H7 (cell line): Measurements from ENCODE around the gene NDEL1. TPM values are rescaled to one million over a fixed set of nuclear protein-coding genes. Genes with fewer than 3 reads are reported as not detected.

ENCODE experiments used
- DNase-seq: peaks from one replicate; pipeline ENCODE4 v3.0.0; 2012
- H3K27me3 ChIP-seq: 2 replicates; pipeline ENCODE4 v1.6.0; 2011; ENCODE audit warnings: mild to moderate bottlenecking, low read length; ENCODE audit not compliant: control insufficient read depth, insufficient read depth
- H3K36me3 ChIP-seq: replicated peaks from 2 replicates; pipeline ENCODE4 v1.5.1; 2011; ENCODE audit warnings: low read length; ENCODE audit not compliant: control insufficient read depth, insufficient read depth
- H3K4me3 ChIP-seq: 2 replicates; pipeline ENCODE4 v1.5.1; 2011; ENCODE audit warnings: low read depth, mild to moderate bottlenecking, control low read depth, low read length, moderate library complexity; ENCODE audit not compliant: insufficient read depth
- total RNA-seq: library from RNA; depleted of rRNA; stranded (reverse); fragments of >200 nt; shearing (Covaris generic); gene quantifications from 2 replicates; pipeline ENCODE4 v1.2.3, GENCODE V29; 2014

NDEL1 gene
- total RNA-seq, 1 experiment from 2014 or later = 18.6 TPM

DNA sequence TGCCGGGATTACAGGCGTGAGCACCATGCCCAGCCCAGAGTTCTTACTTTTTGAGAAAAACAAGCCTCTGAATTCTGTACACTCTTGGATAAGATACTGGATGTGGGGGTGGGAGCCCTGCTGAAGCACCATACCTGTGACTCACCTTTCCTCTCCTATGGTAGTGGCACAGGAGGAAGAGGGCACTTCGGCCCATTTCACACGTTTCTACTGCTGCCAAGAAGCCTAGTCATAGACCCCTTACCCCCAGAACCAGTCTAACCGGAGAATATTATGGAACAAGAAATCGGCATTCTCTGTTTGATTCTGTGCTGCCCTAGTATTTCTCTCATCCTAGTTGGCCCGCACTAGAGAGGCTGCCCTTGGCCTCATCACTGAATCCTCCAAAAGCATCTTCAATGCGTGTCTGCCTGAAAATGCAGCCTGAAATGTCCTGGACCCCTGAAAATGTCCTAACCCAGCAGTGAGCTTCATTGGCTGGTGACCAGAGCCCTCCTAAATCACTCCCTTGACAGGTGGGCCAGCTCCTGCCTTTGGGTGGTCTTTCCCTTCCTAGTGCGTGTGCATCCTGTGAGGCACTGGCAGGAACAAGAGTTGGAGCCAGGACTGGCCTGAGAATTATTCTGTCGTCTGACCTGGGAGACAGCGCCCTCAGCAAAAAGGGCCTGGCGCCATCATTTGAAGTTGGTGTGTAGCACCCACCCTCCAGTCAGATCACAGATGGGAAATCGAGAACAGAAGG lies 37.9 kb downstream of the NDEL1 start:
- Histone ChIP-seq H3K36me3 (peaks cover 37% of the 10 kb centered on the region), H3K4me3 (no peak overlapping the region), H3K27me3 (no peaks in the 10 kb centered on the region)
- DNase-seq = peak; percentile 17

DNA sequence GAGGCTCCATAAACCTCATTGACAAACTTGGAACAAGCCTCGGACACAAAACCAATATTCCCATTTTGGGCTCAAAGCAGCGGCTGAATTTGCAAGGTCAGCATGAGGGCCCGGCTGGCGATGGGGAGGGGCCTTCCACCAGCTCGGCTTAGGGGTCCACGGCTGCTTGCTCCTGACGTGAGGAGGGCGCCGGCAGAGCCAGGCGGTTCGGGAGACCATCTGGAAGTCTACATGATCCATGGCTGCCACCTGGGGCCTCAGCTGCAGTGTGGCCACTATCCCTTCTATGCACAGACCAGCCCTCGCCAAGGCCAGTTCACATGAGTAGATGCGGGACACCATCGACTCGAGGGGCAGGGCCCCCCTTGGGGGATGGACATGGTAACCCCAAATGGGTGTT lies 39.1 kb downstream of the NDEL1 start:
- H3K36me3 ChIP-seq = peaks cover 43% of the 10 kb centered on the region

DNA sequence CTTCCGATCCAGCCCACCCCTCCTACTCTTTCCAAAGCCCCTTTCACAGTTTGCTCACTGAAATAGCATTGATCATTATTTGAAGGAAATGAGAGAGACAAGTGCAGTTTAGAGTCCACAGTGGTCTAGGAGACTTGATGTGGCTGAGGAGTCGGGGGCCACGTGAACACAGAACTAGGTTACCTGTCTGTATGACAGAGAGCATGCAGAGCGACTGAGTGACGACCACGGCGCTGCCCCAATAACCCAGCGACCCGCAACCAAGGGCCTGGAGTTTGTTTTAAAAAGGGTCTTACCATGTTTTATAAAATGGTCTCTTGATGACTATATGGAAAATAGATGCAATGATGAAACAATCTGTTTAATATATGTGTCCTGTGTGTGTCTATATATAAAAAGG lies 39.5 kb downstream of the NDEL1 start:
- no peak overlapping the region for H3K4me3 ChIP-seq
- peak; percentile 8 for DNase-seq
- no peaks in the 10 kb centered on the region for H3K27me3 ChIP-seq
- peaks cover 47% of the 10 kb centered on the region for H3K36me3 ChIP-seq

More for the DNA sequence above, 39.1 kb downstream of the NDEL1 start:
- no peak overlapping the region for H3K4me3 ChIP-seq
- H3K27me3 ChIP-seq = no peaks in the 10 kb centered on the region
- DNase-seq = peak; percentile 37

GRCh38 chr17:8475781-8476180 lies 40.1 kb downstream of the NDEL1 start:
- no peaks in the 10 kb centered on the region for H3K27me3 ChIP-seq
- H3K4me3 ChIP-seq = no peak overlapping the region
- H3K36me3 ChIP-seq = peaks cover 50% of the 10 kb centered on the region
- peak; percentile 28 for DNase-seq

GRCh38 chr17:8476741-8477140 lies 41.1 kb downstream of the NDEL1 start:
- H3K36me3 ChIP-seq = peaks cover 53% of the 10 kb centered on the region
- no peaks in the 10 kb centered on the region for H3K27me3 ChIP-seq
- DNase-seq = peak; percentile 26
- no peak overlapping the region for H3K4me3 ChIP-seq

GRCh38 chr17:8477171-8477570 lies 41.5 kb downstream of the NDEL1 start:
- Histone ChIP-seq H3K27me3 (no peaks in the 10 kb centered on the region), H3K4me3 (no peak overlapping the region), H3K36me3 (peaks cover 57% of the 10 kb centered on the region)
- peak; percentile 19 for DNase-seq

DNA sequence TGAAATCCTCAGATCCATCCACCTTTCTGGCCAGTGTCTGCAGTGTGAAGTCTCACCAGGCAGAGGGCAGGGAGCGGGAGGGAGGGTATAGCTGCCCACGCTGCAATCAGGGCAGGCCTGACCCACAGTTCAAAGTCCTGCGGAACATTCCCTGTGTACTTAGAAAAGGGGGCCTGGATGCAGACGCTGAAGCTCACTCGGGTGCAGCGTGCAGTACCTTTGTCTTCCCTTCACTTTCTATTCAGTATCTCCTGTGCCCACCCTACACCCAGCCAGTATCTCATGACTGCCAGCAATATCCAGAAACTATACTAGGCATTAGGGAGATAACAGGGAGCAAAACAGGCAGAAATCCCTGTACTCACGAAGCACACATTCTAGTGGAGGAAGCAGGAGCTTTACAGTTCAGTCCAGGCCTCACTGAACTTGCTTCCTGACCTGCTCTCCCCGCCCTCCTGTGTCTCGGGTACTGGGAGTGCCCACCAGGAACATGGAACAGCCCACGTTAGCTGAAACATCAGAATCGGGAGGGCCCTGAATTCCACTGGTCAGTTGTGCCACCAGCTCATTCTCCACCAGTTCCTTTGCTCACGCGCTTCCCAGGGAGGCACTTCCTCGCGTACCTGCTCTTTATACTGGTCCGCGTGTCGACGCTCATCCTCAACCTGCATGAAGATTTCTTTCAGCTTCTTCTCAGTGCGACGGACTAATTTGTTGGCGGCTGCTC lies 42.2 kb downstream of the NDEL1 start:
- Histone ChIP-seq H3K27me3 (no peaks in the 10 kb centered on the region), H3K36me3 (peaks cover 62% of the 10 kb centered on the region), H3K4me3 (no peak overlapping the region)
- DNase-seq = peak; percentile 26

DNA sequence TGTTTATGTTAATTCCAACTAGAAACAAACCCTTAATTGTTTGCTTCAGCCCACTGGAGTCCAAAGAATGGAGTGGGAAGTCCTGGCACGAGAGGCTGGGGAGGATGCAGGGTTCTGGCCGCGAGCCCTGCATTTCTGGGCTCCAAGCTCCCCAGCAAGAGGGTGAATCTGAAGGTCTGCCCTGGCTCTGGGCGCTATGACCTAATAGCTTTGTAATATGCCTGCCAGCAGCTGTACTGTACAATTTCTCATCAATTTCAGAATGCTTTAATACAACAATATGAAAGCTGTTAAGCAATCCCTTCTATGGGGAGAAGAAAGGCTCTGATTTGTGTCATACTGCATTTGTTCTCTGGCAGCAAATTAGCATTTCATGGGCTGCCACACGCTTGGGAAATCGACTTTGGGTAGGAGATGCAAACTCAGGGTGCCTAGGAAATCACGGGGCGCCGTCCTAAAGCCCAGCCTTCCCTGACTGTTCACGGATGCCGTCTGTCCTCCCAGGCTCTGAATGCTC lies 43.8 kb downstream of the NDEL1 start:
- peak; percentile 14 for DNase-seq
- H3K4me3 ChIP-seq = no peak overlapping the region
- no peaks in the 10 kb centered on the region for H3K27me3 ChIP-seq
- H3K36me3 ChIP-seq = peaks cover 66% of the 10 kb centered on the region

GRCh38 chr17:8480011-8480976 lies 44.6 kb downstream of the NDEL1 start:
- Histone ChIP-seq H3K36me3 (peaks cover 62% of the 10 kb centered on the region), H3K4me3 (no peak overlapping the region), H3K27me3 (no peaks in the 10 kb centered on the region)
- peak; percentile 24 for DNase-seq

- no peaks in the 10 kb centered on the region for H3K27me3 ChIP-seq
- DNase-seq = peak; percentile 56
Measured at GRCh38 chr17:8481089-8481488, 45.4 kb downstream of the NDEL1 start.

GRCh38 chr17:8481703-8482102 lies 46.0 kb downstream of the NDEL1 start:
- Histone ChIP-seq H3K27me3 (no peaks in the 10 kb centered on the region), H3K4me3 (no peak overlapping the region), H3K36me3 (peaks cover 55% of the 10 kb centered on the region)
- peak; percentile 30 for DNase-seq

More at GRCh38 chr17:8481089-8481488, 45.4 kb downstream of the NDEL1 start:
- Histone ChIP-seq H3K4me3 (no peak overlapping the region), H3K36me3 (peaks cover 61% of the 10 kb centered on the region)

- no peaks in the 10 kb centered on the region for H3K27me3 ChIP-seq
- H3K4me3 ChIP-seq = no peak overlapping the region
- no peak for DNase-seq
- H3K36me3 ChIP-seq = peaks cover 58% of the 10 kb centered on the region
Measured at GRCh38 chr17:8482546-8482945, 46.9 kb downstream of the NDEL1 start.

DNA sequence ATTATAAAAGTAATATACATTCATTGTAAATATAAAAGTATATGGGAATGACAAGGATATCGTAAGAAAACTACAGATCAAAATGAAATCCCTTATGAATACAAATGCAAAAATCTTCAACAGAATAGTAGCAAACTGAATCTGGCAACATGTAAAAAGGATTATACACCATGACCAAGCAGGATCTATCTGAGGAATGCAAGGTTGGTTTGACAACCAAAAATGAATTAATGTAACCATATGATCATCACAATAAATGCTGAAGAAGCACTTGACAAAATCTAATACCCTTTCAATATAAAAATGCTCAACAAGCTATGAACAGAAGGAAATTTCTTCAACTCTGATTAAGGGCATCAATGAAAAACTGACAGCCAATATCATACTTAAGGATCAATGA lies 48.8 kb downstream of the NDEL1 start:
- Histone ChIP-seq H3K27me3 (no peaks in the 10 kb centered on the region), H3K36me3 (peaks cover 61% of the 10 kb centered on the region), H3K4me3 (no peak overlapping the region)
- no peak for DNase-seq

- Histone ChIP-seq H3K27me3 (no peaks in the 10 kb centered on the region), H3K36me3 (peaks cover 57% of the 10 kb centered on the region), H3K4me3 (no peak overlapping the region)
- no peak for DNase-seq
Measured at GRCh38 chr17:8485491-8485890, 49.8 kb downstream of the NDEL1 start.
